H9 (cell line): Measurements from ENCODE around the gene SNX25. TPM values are rescaled to one million over a fixed set of nuclear protein-coding genes. Genes with fewer than 3 reads are reported as not detected.

ENCODE experiments used
- DNase-seq: peaks from one replicate; pipeline ENCODE4 v3.0.0-alpha.2; 2017
- H2AFZ ChIP-seq: one replicate; pipeline ENCODE4 v1.6.1; 2013; ENCODE audit warnings: mild to moderate bottlenecking, low read length, control low read depth, moderate library complexity
- H2AK5ac ChIP-seq: 2 replicates; pipeline ENCODE4 v1.6.1; 2013; ENCODE audit warnings: low read length, control low read depth, mixed read lengths; ENCODE audit not compliant: insufficient read length
- H2BK120ac ChIP-seq: one replicate; pipeline ENCODE4 v1.6.1; 2013; ENCODE audit warnings: low read depth, mild to moderate bottlenecking, low read length, control low read depth, inconsistent platforms; ENCODE audit not compliant: poor library complexity, severe bottlenecking
- H2BK12ac ChIP-seq: 2 replicates; pipeline ENCODE4 v1.6.1; 2013; ENCODE audit warnings: low read length, control low read depth, mixed read lengths, low read depth; ENCODE audit not compliant: insufficient read length
- H2BK15ac ChIP-seq: 2 replicates; pipeline ENCODE4 v1.6.1; 2013; ENCODE audit warnings: low read depth, low read length, control low read depth
- H2BK20ac ChIP-seq: one replicate; pipeline ENCODE4 v1.6.1; 2013; ENCODE audit warnings: low read depth, mild to moderate bottlenecking, low read length, control low read depth, inconsistent platforms; ENCODE audit not compliant: poor library complexity, severe bottlenecking
- H2BK5ac ChIP-seq: 2 replicates; pipeline ENCODE4 v1.6.1; 2013; ENCODE audit warnings: low read length, control low read depth, mixed read lengths; ENCODE audit not compliant: insufficient read length
- H3K14ac ChIP-seq: 2 replicates; pipeline ENCODE4 v1.6.1; 2013; ENCODE audit warnings: low read length, control low read depth; ENCODE audit not compliant: insufficient read depth
- H3K18ac ChIP-seq: 2 replicates; pipeline ENCODE4 v1.6.1; 2013; ENCODE audit warnings: low read depth, mild to moderate bottlenecking, mixed read lengths, low read length, control low read depth; ENCODE audit not compliant: insufficient read length
- H3K23ac ChIP-seq: 2 replicates; pipeline ENCODE4 v1.6.1; 2013; ENCODE audit warnings: low read length, control low read depth, mixed read lengths, low read depth; ENCODE audit not compliant: insufficient read length
- H3K23me2 ChIP-seq: 2 replicates; pipeline ENCODE4 v1.6.1; 2013; ENCODE audit warnings: low read depth, mild to moderate bottlenecking, mixed read lengths, low read length, control low read depth; ENCODE audit not compliant: insufficient read length, poor library complexity, severe bottlenecking
- H3K27ac ChIP-seq: 2 replicates; pipeline ENCODE4 v1.5.1; 2013; ENCODE audit warnings: low read length, control low read depth, mixed read lengths, low read depth; ENCODE audit not compliant: insufficient read length
- H3K27me3 ChIP-seq: 2 replicates; pipeline ENCODE4 v1.6.1; 2013; ENCODE audit warnings: low read length, control low read depth, inconsistent platforms; ENCODE audit not compliant: insufficient read depth
- H3K4ac ChIP-seq: 2 replicates; pipeline ENCODE4 v1.6.1; 2013; ENCODE audit warnings: low read depth, mild to moderate bottlenecking, control low read depth, inconsistent platforms, low read length, moderate library complexity
- H3K4me1 ChIP-seq: 2 replicates; pipeline ENCODE4 v1.6.1; 2013; ENCODE audit warnings: low read length, control low read depth, inconsistent platforms; ENCODE audit not compliant: insufficient read depth
- H3K4me2 ChIP-seq: 2 replicates; pipeline ENCODE4 v1.6.1; 2013; ENCODE audit warnings: low read length, control low read depth, mixed read lengths; ENCODE audit not compliant: insufficient read length, insufficient read depth
- H3K56ac ChIP-seq: 2 replicates; pipeline ENCODE4 v1.6.1; 2013; ENCODE audit warnings: low read depth, mild to moderate bottlenecking, mixed read lengths, low read length, control low read depth; ENCODE audit not compliant: insufficient read length
- H3K79me1 ChIP-seq: 2 replicates; pipeline ENCODE4 v1.6.1; 2013; ENCODE audit warnings: low read depth, mild to moderate bottlenecking, moderate library complexity, low read length, control low read depth, inconsistent platforms; ENCODE audit not compliant: insufficient read depth, poor library complexity, severe bottlenecking
- H3K79me2 ChIP-seq: 2 replicates; pipeline ENCODE4 v1.6.1; 2013; ENCODE audit warnings: low read length, control low read depth, inconsistent platforms; ENCODE audit not compliant: insufficient read depth
- H3K9ac ChIP-seq: 2 replicates; pipeline ENCODE4 v1.6.1; 2013; ENCODE audit warnings: low read length, control low read depth, mixed read lengths; ENCODE audit not compliant: insufficient read length; ENCODE audit errors: extremely low read depth
- H3K9me3 ChIP-seq: one replicate; pipeline ENCODE4 v1.6.1; 2013; ENCODE audit warnings: low read depth, low read length, inconsistent platforms; ENCODE audit not compliant: control insufficient read depth
- H3T11ph ChIP-seq: one replicate; pipeline ENCODE4 v1.6.1; 2013; ENCODE audit warnings: mild to moderate bottlenecking, low read length, control low read depth, inconsistent platforms
- H4K20me1 ChIP-seq: one replicate; pipeline ENCODE4 v1.6.1; 2013; ENCODE audit not compliant: control insufficient read depth, insufficient read length, insufficient read depth
- H4K5ac ChIP-seq: 2 replicates; pipeline ENCODE4 v1.6.1; 2013; ENCODE audit warnings: low read depth, mild to moderate bottlenecking, mixed read lengths, low read length, control low read depth; ENCODE audit not compliant: insufficient read length
- H4K8ac ChIP-seq: replicated peaks from 2 replicates; pipeline ENCODE4 v1.6.1; 2013; ENCODE audit warnings: low read length, control low read depth, mixed read lengths, low read depth; ENCODE audit not compliant: insufficient read length
- H4K91ac ChIP-seq: 2 replicates; pipeline ENCODE4 v1.6.1; 2013; ENCODE audit warnings: low read depth, mild to moderate bottlenecking, moderate library complexity, mixed read lengths, low read length, control low read depth; ENCODE audit not compliant: insufficient read length
- H3K27ac Mint-ChIP-seq, 3 experiments: 2 replicates in 2 of 3; 3 replicates in 1 of 3; pipeline ENCODE4 v1.8.0; 2020 to 2021; ENCODE audit warnings: mixed read lengths in 3 of 3, mild to moderate bottlenecking in 1 of 3, moderate library complexity in 1 of 3
- H3K27me3 Mint-ChIP-seq: 2 replicates; pipeline ENCODE4 v1.8.0; 2021; ENCODE audit warnings: low read depth, mild to moderate bottlenecking, moderate library complexity, mixed read lengths
- H3K36me3 Mint-ChIP-seq, 3 experiments: 2 replicates in 2 of 3; 3 replicates in 1 of 3; pipeline ENCODE4 v1.8.0; 2020 to 2021; ENCODE audit warnings: low read depth in 3 of 3, mixed read lengths in 3 of 3; ENCODE audit not compliant: insufficient read depth in 1 of 3
- H3K4me1 Mint-ChIP-seq, 2 experiments: 2 replicates each; pipeline ENCODE4 v1.8.0; 2020; ENCODE audit warnings: mixed read lengths in 2 of 2
- H3K4me3 Mint-ChIP-seq, 2 experiments: 2 replicates in 1 of 2; 3 replicates in 1 of 2; pipeline ENCODE4 v1.8.0; 2020 to 2021; ENCODE audit warnings: mild to moderate bottlenecking in 2 of 2, mixed read lengths in 2 of 2, moderate library complexity in 1 of 2
- H3K9me3 Mint-ChIP-seq, 2 experiments: 2 replicates in 1 of 2; 3 replicates in 1 of 2; pipeline ENCODE4 v1.8.0; 2020; ENCODE audit warnings: mild to moderate bottlenecking in 2 of 2, mixed read lengths in 2 of 2, moderate library complexity in 1 of 2
- WGBS: extraction: QIAGEN DNeasy Blood & Tissue Kit; methylation state at CpG from one replicate; pipeline ENCODE4 v1.1.7; 2013; ENCODE audit warnings: missing lambda C conversion rate, low lambda C conversion rate, mixed read lengths; ENCODE audit not compliant: insufficient read length; ENCODE audit errors: extremely low coverage; 5-methylcytosine and 5-hydroxymethylcytosine counted together
- total RNA-seq: library from RNA; stranded (reverse); gene quantifications from 2 replicates; pipeline ENCODE4 v1.2.1, GENCODE V29; 2021
- TF ChIP-seq, protein P1 (sequence below): fragments of 200-600 bp; sonication (generic); conservative IDR thresholded peaks from 3 replicates; pipeline ENCODE4 v1.8.0; 2021; ENCODE audit warnings: antibody characterized with exemption, mild to moderate bottlenecking

Gene SNX25
- total RNA-seq, 1 experiment from 2014 or later = 28.2 TPM

DNA sequence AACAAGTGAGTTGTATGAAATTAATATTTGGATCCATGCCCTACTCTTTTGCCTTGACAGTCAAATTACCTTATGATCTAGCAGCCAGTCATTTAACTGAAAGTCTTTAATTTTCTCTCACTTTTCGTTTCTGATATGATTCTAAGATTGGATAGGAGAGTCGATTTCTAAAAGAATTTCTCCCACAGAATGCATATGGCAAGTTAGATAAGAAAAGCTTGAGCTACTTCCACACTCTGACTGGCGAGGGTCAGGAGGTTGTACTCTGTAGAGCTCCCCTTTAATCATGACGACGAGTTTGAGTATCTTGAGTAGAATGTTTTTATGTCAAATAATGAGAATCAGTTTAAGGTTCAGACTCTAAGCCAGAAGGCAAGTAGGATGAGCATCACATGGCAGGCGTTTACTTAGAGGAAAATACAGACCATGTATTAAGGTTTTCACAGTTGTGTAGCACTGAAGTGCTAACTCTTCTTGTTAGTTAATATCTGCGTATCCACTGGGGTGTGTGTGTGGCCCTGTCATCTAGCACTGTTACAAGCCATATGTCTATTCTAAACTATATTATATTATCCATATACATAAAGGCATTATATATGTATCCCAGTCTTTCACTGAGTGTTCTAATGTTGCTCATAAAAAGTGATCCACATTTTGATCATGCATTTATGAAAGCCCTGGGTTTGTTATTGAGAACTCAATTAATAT is 148.5 kb downstream of the SNX25 start:
- peaks cover 3 to 4% of the 10 kb centered on the region in 2 experiments; a peak in 3 of 4 replicates for H3K4me1 Mint-ChIP-seq

More for the DNA sequence above, 148.5 kb downstream of the SNX25 start:
- no peak overlapping the region for H3K4me3 Mint-ChIP-seq
- no peaks in the 10 kb centered on the region for H4K20me1 ChIP-seq
- H3K4me1 ChIP-seq = no peaks in the 10 kb centered on the region
- no peaks in the 10 kb centered on the region for H3K9me3 Mint-ChIP-seq
- H3K79me1 ChIP-seq = no peaks in the 10 kb centered on the region
- no peaks in the 10 kb centered on the region for H3K27me3 Mint-ChIP-seq
- no peak overlapping the region for H3K27ac ChIP-seq
- H2BK20ac ChIP-seq = no peak overlapping the region
- no peak for DNase-seq
- no peak overlapping the region for H3K23ac ChIP-seq
- H2BK15ac ChIP-seq = no peak overlapping the region
- no peaks in the 10 kb centered on the region for H3K23me2 ChIP-seq
- peaks cover 2 to 47% (median 26%) of the 10 kb centered on the region in 3 experiments; a peak in 5 of 7 replicates for H3K36me3 Mint-ChIP-seq
- H4K91ac ChIP-seq = no peak overlapping the region
- no peak overlapping the region for H3K4ac ChIP-seq
- H3K18ac ChIP-seq = no peak overlapping the region
- H3K27me3 ChIP-seq = no peaks in the 10 kb centered on the region
- no peak overlapping the region for H2BK5ac ChIP-seq
- H3K9me3 ChIP-seq = no peaks in the 10 kb centered on the region
- TF ChIP-seq, protein P1, sequence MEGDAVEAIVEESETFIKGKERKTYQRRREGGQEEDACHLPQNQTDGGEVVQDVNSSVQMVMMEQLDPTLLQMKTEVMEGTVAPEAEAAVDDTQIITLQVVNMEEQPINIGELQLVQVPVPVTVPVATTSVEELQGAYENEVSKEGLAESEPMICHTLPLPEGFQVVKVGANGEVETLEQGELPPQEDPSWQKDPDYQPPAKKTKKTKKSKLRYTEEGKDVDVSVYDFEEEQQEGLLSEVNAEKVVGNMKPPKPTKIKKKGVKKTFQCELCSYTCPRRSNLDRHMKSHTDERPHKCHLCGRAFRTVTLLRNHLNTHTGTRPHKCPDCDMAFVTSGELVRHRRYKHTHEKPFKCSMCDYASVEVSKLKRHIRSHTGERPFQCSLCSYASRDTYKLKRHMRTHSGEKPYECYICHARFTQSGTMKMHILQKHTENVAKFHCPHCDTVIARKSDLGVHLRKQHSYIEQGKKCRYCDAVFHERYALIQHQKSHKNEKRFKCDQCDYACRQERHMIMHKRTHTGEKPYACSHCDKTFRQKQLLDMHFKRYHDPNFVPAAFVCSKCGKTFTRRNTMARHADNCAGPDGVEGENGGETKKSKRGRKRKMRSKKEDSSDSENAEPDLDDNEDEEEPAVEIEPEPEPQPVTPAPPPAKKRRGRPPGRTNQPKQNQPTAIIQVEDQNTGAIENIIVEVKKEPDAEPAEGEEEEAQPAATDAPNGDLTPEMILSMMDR = no peak
- no peak overlapping the region for H3K56ac ChIP-seq
- H3K27ac Mint-ChIP-seq = peak overlapping the region in 1 of 3 experiments; percentile 18; a peak in 1 of 7 replicates
- H2BK12ac ChIP-seq = no peak overlapping the region
- no peaks in the 10 kb centered on the region for H3K79me2 ChIP-seq
- no peak overlapping the region for H3K4me2 ChIP-seq
- no peak overlapping the region for H2AK5ac ChIP-seq
- no CpG with 5 or more reads among the region's 7 CpGs for WGBS
- no peak overlapping the region for H3K14ac ChIP-seq
- H3T11ph ChIP-seq = no peak overlapping the region
- no peak overlapping the region for H4K8ac ChIP-seq
- no peak overlapping the region for H3K9ac ChIP-seq
- H4K5ac ChIP-seq = no peak overlapping the region
- H2BK120ac ChIP-seq = no peak overlapping the region
- H2AFZ ChIP-seq = no peak overlapping the region
